ENCODE data around the gene NDUFA12. TPM values are rescaled to one million over a fixed set of nuclear protein-coding genes. Genes with fewer than 3 reads are reported as not detected.
A peak's percentile ranks its signal among the peaks of the same experiment; 100 is the strongest.

The NDUFA12 gene
- total and polyA plus RNA-seq, 2 of the 4 experiments (the other 2 are of a cell fraction) = 116 to 135 TPM

DNA sequence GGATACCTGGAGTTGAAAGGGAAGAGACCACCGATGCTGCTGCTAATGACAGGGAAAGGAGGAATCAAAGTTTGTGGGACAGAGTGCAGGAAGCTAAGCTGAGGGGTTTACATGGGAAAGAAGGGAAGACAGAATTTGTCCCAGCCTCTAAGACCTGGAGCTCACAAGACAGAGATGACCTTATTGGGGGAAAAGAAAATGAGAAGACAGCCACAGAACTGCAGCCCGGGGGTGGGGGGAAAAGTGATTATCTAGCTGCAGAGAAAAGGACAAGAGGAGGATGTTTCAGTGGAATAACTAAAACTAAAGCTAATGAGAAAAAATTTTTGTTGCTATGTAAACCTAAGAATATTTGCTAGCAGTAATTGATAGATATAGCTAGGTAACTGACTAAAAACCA lies 30.7 kb downstream of the NDUFA12 start:
- intact Hi-C loops (cut with micrococcal nuclease) (no loop called here), dilution Hi-C loops (cut with HindIII; ENCODE audit: low sequenced_read_pairs, unreplicated experiment) (no loop called here), in situ Hi-C loops (cut with MboI; ENCODE audit: low sequenced_read_pairs) (no loop called here)
- Histone ChIP-seq H3K23ac (ENCODE audit: low read depth, low read length) (no peak overlapping the region), H3K9ac (ENCODE audit: low read depth, low read length) (no peak overlapping the region), H3K27me3 (ENCODE audit: control insufficient read depth, insufficient read depth, low read length) (no peaks in the 10 kb centered on the region), H3K4me2 (ENCODE audit: low read depth, low read length) (no peak overlapping the region; the same call in 1 of the 2 replicates), H2BK20ac (ENCODE audit: low read depth, low read length) (no peak overlapping the region), H3K79me1 (ENCODE audit: low read depth in 1 of 2, low read length in 2 of 2) (peaks cover 1 to 12% of the 10 kb centered on the region in 2 experiments; a peak in 3 of 4 replicates), H3K9me3 (ENCODE audit: control insufficient read depth, insufficient read depth, low read length) (no peaks in the 10 kb centered on the region), H3K4me3 (ENCODE audit: insufficient read depth, low read depth, low read length) (no peak overlapping the region), H4K8ac (ENCODE audit: low read depth in 2 of 2, low read length in 2 of 2) (no peak overlapping the region), H3K36me3 (ENCODE audit: control insufficient read depth, insufficient read depth, low read length) (peaks cover 7% of the 10 kb centered on the region), H2AK9ac (replicated peaks; ENCODE audit: low read depth, low read length, poor library complexity) (no peak overlapping the region), H4K91ac (ENCODE audit: insufficient read depth, low read depth, low read length) (no peak overlapping the region), H2AK5ac (ENCODE audit: low read depth, low read length) (no peak overlapping the region), H3K4me1 (ENCODE audit: control insufficient read depth, insufficient read depth, low read length) (no peaks in the 10 kb centered on the region), H3K14ac (replicated peaks; ENCODE audit: low read depth, low read length) (no peak overlapping the region), H3K9me1 (ENCODE audit: insufficient read depth, low read length) (peaks cover under 1% of the 10 kb centered on the region), H2BK120ac (ENCODE audit: low read depth, low read length) (0 out of 2 replicates have a peak overlapping the region, but pooled peaks have one; percentile 2), H2AFZ (replicated peaks; ENCODE audit: low read length, poor library complexity) (no peak overlapping the region), H2BK5ac (ENCODE audit: low read depth, low read length, poor library complexity, severe bottlenecking) (no peak overlapping the region), H3K27ac (ENCODE audit: insufficient read depth, low read length) (no peak overlapping the region), H3K18ac (ENCODE audit: low read depth, low read length) (no peak overlapping the region), H3K56ac (ENCODE audit: extremely low read depth, insufficient read depth, low read length) (no peak overlapping the region), H4K5ac (ENCODE audit: low read depth, low read length) (no peak overlapping the region), H3K4ac (ENCODE audit: low read depth, low read length) (peak overlapping the region; percentile 8; the same call in 1 of the 2 replicates), H2BK15ac (ENCODE audit: low read depth, low read length) (no peak overlapping the region), H4K20me1 (ENCODE audit: insufficient read depth, low read length) (no peaks in the 10 kb centered on the region)
- BruUV-seq (replicated peaks) = no TSS peak
- DNase-seq (no peak), ATAC-seq (ENCODE audit: low read depth) (peak; percentile 9)
- TF ChIP-seq, protein P1, sequence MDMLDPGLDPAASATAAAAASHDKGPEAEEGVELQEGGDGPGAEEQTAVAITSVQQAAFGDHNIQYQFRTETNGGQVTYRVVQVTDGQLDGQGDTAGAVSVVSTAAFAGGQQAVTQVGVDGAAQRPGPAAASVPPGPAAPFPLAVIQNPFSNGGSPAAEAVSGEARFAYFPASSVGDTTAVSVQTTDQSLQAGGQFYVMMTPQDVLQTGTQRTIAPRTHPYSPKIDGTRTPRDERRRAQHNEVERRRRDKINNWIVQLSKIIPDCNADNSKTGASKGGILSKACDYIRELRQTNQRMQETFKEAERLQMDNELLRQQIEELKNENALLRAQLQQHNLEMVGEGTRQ (IDR thresholded peaks at IDR 0.05; ENCODE audit: low read depth, low read length) = no peak
- TF ChIP-seq MAZ (IDR thresholded peaks at IDR 0.05; ENCODE audit: borderline replicate concordance, low read depth, low read length) (no peak), SMC3 (IDR thresholded peaks at IDR 0.05; ENCODE audit: low read depth, low read length) (no peak), POLR2A (IDR thresholded peaks at IDR 0.05; ENCODE audit: low read depth, low read length) (no peak), CEBPB (IDR thresholded peaks at IDR 0.05; ENCODE audit: low read depth, low read length) (no peak), CHD1 (IDR thresholded peaks at IDR 0.05; ENCODE audit: low read depth, low read length) (no peak)
- POLR2A ChIA-PET (ENCODE audit: unreplicated experiment) = no interaction called here
- 71% methylated on average over 1 of the region's 2 CpGs; no CpG with 5 or more reads in 1 of the 2 experiments for WGBS, 2 experiments (ENCODE audit: extremely low coverage in 2 of 2, insufficient read length in 1 of 2)
- CTCF ChIA-PET = interaction anchor here (0.6 to 1.4 kb wide), 3 partner anchors 9 to 177 kb away, joined by 3 to 4 read pairs (median 3); no protein-coding TSS in a partner anchor
